GM21528 (cell line): ENCODE measurements around the gene LCP1.
"Not testable (repeated sequence)": the region's sequence is repeated elsewhere in the genome, so short reads cannot be mapped to it uniquely, and the experiment has no call there.

Experiments used
- ATAC-seq: cut with Tn5 transposase; IDR thresholded peaks from one replicate; pipeline ENCODE4 v1.9.1; 2021; ENCODE audit warnings: mild to moderate bottlenecking, moderate library complexity; ENCODE audit not compliant: unreplicated experiment, low FRiP score

The LCP1 gene

GRCh38 chr13:46181840-46182490 is at the start of gene LCP1:
Gene LCP1, minus strand, starts transcription at chr13:46182177. Its CDS starts 22,515 bp downstream, at chr13:46159662.
- peak; percentile 73 for ATAC-seq

GRCh38 chr13:46229251-46229650 is 47.3 kb upstream of the LCP1 start:
- ATAC-seq, result no peak

GRCh38 chr13:46220234-46220633 is 38.3 kb upstream of the LCP1 start:
- not testable (repeated sequence) for ATAC-seq

- ATAC-seq, result not testable (repeated sequence)
Observed at GRCh38 chr13:46214741-46215140, 32.8 kb upstream of the LCP1 start.

- ATAC-seq, result no peak
Observed at GRCh38 chr13:46213242-46213641, 31.3 kb upstream of the LCP1 start.

- peak; percentile 96 for ATAC-seq
Observed at GRCh38 chr13:46211483-46212351, 29.7 kb upstream of the LCP1 start, which contains the start of gene LRRC63. Gene LRRC63, plus strand, starts transcription at chr13:46211928. Its CDS starts 1,107 bp downstream, at chr13:46213035.

- ATAC-seq, result peak; percentile 35
Observed at GRCh38 chr13:46211116-46211482, 29.1 kb upstream of the LCP1 start.

- ATAC-seq, result no peak
Observed at GRCh38 chr13:46210362-46211083, 28.5 kb upstream of the LCP1 start.

GRCh38 chr13:46207828-46208227 is 25.9 kb upstream of the LCP1 start:
- ATAC-seq, result no peak

GRCh38 chr13:46206143-46206542 is 24.2 kb upstream of the LCP1 start:
- no peak for ATAC-seq

GRCh38 chr13:46202966-46203365 is 21.0 kb upstream of the LCP1 start:
- no peak for ATAC-seq

- ATAC-seq, result no peak
Observed at GRCh38 chr13:46202188-46202795, 20.3 kb upstream of the LCP1 start.

- ATAC-seq, result no peak
Observed at GRCh38 chr13:46198696-46199193, 16.8 kb upstream of the LCP1 start.

GRCh38 chr13:46197299-46198048 is 15.5 kb upstream of the LCP1 start:
- ATAC-seq, result no peak

- ATAC-seq, result no peak
Observed at GRCh38 chr13:46195016-46195415, 13.0 kb upstream of the LCP1 start.

GRCh38 chr13:46192412-46192811 is 10.4 kb upstream of the LCP1 start:
- no peak for ATAC-seq

- no peak for ATAC-seq
Observed at GRCh38 chr13:46185634-46186033, 3.7 kb upstream of the LCP1 start.

- peak; percentile 35 for ATAC-seq
Observed at GRCh38 chr13:46184277-46184699, 2.3 kb upstream of the LCP1 start.

- no peak for ATAC-seq
Observed at GRCh38 chr13:46183018-46183946, 1.3 kb upstream of the LCP1 start.
